Left hindlimb (tissue), 1 donor: ENCODE data around the gene RAE1.
A peak's percentile ranks its signal among the peaks of the same experiment; 100 is the strongest.

Experiments
- DNase-seq: peaks from one replicate; pipeline ENCODE4 v3.0.0-alpha.2; 2018

The RAE1 gene

DNA sequence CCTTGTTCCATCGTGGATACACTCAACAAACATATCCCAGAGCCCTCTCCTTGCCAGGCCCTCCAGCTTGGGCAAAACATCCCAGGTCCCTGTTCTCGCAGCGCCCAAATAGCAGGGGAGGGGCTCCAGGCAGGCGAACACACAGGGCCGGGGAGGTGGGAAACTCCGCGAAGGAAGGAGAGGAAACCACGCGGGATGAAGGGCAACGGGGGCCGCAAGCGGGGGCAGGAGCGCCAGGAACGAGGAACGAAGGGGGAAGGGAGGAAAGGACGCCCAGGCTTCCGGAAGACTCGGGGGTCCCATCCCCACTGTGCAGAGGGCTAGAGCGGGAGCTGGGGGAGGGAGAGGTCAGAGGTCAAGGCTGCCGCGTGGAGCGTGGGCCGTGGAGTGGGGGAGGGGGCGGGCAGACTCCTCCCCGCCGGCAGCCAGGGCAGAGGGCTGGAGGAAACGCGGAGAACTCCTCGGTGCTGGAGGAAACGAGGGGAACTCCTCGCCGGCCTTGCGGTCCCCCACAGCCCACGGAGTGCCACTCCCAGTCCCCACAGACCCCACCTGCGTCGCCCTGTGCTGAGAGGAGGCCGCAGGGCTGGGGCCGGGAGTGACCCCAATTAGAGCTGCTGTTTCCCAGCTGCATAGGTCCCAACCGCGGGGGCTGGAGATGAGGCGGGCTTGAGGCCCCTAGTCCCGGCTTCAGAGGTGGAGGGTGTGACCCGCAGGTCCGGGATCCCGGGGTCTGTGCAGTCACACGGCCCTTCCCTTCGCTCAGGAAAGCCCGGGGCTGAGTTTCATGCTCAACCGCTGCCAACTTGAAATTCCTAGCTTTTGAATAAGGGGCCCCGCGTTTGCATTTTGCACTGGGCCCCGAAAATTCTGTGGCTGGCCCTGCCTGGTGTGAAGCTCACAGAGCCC, 38.9 kb downstream of the RAE1 start:
- no peak for DNase-seq

DNA sequence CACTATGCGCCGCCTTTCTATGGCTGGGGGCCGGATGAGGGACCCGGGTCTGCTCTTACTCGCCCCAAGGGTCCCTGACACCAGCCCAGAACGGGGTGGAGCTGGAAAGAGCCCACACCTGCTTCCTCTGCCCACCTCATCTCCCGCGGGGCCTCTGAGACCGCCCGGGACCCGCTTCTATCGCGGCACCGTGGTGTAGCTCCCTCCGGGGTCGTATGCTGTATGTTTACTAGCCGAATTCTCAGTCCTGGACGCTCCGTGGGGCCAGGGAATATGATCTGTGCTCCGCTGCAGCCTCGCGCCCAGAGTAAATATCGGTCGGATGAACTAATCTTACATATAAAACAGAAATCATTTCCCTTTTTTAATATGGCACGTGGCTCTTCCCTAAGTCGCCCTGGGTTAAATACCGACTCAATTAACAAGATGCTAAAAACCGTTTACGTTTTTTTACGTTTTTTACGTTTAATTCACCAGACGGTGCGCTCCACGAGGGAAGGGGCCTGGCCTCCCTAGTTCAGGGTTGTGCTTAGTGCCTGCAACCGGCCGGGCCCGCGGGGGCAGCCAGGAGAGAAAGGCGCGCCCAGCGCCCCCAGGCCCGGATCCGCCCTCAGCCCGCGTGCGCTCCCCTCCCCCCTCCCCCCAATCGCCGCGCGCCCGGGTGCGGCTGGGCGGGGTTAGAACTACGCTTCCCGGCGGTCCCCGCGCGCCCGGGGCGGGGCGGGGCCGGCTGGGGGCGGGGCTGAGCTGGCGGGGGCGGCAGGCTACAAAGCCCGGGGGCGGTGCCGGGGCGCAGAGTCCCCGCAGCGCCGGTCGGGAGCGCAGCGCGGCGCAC, 39.8 kb downstream of the RAE1 start, which contains the start of gene RBM38:
Gene RBM38 (plus strand): TSS at position 793 of the 835 bp plus-strand sequence. CDS start 186 bp downstream, outside the sequence.
- peak; percentile 86 for DNase-seq

DNA sequence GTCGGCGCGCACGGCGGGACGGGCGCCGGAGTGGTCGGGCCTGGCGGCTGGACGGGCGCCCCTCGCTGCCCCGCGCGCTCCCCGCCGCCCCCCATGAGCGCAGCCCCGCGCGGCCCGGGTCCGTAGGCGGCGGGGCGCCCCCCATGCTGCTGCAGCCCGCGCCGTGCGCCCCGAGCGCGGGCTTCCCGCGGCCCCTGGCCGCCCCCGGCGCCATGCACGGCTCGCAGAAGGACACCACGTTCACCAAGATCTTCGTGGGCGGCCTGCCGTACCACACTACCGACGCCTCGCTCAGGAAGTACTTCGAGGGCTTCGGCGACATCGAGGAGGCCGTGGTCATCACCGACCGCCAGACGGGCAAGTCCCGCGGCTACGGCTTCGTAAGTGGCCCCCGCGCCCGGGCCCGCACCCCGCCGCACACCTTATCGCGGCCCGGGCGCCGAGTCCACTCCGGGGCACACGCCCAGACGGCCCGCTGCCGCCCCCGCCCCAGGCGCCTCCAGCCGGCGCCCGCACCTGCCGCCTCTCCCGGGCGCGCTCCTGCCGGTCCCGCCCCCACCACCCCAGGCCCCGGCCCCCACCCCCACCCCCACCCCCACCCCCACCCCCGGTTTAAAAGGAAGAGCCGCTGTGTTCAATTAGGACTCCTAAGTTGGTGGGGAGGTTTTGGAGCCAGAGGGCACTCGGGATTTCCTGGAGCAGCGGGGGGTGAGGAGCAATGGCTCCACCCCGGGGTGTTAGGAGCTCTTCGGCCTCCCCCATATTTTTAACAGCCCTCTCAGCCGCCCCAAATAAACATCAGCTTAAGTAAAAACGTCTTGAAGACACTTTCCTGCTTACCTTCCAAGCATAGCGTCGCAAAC, 40.6 kb downstream of the RAE1 start:
- DNase-seq, result no peak

GRCh38 chr20:57392512-57393271, 41.6 kb downstream of the RAE1 start:
- DNase-seq, result no peak

GRCh38 chr20:57393321-57394120, 42.5 kb downstream of the RAE1 start:
- no peak for DNase-seq

DNA sequence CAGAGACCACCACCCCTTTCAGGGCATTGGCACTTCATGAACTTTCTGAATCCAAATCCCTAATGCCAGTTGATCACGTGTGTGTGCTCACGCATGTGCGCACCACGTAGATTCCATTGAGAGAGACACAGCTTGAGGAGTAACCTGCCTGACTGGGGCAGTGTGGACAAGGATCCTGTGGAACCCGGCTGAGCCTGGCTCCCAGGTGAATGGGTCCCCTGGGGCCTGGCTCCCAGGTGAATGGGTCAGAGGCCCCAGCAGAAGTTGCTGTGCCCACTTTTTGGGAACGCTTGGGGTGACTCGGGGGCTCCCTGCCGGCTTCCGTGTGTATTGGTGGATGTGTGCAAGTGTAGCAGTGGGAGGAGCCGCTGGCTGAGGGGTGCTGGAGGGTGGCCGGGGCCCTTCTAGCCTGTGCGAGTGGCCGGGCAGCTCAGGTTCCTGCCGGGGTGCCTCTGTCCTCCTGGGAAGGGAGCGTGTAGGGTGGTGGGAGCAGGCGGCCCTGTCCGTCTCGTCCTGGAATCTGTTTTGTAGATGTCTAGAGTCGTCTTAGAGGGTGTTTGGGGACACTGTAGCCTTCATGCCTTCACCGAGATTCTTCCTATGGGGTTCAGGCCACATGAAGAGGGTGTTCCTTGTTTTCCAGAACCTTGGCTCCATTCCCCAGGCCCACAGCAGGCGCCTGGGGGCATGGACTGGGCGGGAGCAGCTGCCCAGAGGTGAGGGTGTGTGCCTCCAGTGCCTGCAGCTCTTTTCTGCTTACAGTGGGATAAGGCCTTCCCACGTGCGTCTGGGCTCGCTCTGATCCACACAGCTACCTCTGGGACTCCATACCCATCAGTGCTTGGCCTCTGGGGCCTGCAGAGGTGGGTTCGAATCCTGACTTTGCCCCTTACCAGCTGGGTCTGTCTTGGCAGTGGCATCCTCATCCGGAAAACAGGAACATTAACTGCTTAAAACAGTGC, 43.3 kb downstream of the RAE1 start:
- no peak for DNase-seq

- DNase-seq, result no peak
Observed at GRCh38 chr20:57395111-57395966, 44.3 kb downstream of the RAE1 start.

- no peak for DNase-seq
Observed at GRCh38 chr20:57396212-57396983, 45.3 kb downstream of the RAE1 start.

DNA sequence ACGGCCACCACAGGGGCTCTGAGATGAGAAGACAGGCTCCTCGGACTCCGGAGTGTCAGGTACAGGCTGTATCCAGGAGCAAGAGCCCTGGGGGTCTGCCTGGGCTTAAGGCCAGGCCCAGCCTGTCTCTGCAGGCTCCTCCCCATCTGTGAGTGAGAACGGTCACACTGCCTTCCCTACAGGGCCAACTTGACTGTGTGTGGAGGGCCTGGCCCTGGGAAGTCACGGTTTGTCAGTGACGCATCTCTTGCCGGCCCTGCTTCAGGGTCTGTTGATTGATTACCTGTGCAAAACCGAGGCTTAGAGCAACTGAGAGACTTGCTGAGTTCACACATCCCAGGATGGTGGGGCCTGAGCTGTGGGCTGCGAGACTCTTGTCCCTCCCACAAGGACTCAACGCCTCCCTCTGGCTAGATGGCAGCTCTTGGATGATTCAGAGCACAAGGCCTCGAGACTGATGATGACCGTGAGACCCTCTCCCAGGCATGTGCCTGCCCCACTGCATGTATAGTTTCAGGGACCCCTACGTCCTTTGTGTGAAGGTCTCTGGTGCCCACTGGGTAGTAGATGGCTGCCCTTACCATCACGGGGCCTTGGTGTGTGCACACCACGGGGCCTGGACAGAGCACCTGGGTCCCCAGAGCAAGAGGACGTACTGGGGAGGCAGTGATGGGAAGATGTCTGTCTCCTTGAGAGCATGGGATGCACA, 46.1 kb downstream of the RAE1 start:
- no peak for DNase-seq

GRCh38 chr20:57397693-57398108, 46.6 kb downstream of the RAE1 start:
- no peak for DNase-seq

- DNase-seq, result no peak
Observed at GRCh38 chr20:57398231-57398821, 47.3 kb downstream of the RAE1 start.

GRCh38 chr20:57398901-57399535, 48.0 kb downstream of the RAE1 start:
- no peak for DNase-seq

DNA sequence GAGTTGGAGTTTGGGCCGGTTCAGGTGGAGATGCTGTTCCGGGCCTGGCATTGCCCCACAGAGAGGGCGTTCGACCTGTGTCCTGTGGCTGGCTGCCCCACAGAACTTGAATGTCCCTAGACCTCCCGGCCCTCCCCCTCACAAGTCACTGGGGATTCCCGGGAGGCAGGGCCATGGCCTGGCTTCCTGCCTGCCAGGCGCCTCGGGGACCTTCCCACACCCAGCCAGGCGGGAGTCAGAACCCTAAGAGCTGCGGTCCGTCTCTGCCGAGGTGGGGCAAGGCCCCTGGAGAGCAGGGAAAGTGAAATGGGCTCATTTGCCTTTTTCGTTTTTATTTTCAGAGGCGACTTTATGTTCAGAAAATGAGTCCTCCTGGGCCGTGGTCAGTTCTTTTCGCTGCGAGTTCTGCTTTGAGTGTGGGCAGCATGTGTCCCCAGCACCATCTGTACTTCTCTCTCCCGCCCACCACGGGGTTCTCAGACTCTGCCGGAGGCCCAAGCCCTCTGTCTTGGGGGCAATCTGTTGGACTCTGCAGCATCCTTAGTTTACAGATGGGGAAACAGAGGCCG, 48.6 kb downstream of the RAE1 start:
- no peak for DNase-seq

DNA sequence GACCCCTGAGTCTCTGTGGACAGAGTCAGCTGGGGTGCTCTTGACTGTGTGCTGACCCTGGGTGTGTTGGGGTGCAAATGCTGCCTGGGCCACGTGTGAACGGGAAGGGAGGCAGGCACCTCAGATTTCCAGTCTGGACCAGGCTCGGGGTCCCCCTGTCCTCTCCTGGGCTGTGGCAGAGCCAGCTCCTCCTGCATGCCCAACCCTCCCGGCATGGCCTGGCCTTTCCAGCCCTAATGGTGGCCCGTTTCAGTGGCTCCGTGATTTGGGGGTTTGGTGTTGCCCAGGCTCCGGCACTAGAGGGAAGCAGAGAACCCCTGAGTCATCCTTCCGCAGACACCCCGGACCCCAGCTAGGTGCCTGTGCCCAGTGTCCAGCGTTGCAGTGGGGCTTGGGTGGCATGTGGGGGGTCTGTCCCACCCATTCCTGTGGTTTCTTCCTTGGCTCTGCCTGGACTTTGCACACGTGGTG, 49.2 kb downstream of the RAE1 start:
- no peak for DNase-seq

GRCh38 chr20:57400821-57401564, 49.9 kb downstream of the RAE1 start:
- DNase-seq, result no peak
